ENCODE results near the gene RPP38.

The RPP38 gene

DNA sequence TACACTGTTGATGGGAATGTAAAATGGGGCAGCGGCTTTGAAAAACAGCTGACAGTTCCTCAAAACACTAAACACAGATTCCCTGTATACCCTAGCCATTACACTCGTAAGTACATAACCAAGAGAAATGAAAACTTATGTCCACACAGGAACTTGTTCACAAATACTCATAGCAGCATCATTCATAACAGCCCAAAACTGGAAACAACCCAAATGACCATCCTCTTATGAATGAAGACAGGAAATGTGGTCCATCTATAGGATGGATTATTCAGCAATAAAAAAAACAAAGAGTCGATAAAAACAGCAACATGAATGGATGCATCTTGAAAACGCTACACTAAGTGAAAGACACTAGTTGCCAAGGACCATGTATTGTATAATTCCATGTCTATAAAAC, 47.6 kb downstream of the RPP38 start:
- DNase-seq (ENCODE audit: low read depth, low spot score): peak; percentile 34
- H3K4me3 ChIP-seq (ENCODE audit: low read depth, low read length): no peak overlapping the region
- TF ChIP-seq, protein P1, sequence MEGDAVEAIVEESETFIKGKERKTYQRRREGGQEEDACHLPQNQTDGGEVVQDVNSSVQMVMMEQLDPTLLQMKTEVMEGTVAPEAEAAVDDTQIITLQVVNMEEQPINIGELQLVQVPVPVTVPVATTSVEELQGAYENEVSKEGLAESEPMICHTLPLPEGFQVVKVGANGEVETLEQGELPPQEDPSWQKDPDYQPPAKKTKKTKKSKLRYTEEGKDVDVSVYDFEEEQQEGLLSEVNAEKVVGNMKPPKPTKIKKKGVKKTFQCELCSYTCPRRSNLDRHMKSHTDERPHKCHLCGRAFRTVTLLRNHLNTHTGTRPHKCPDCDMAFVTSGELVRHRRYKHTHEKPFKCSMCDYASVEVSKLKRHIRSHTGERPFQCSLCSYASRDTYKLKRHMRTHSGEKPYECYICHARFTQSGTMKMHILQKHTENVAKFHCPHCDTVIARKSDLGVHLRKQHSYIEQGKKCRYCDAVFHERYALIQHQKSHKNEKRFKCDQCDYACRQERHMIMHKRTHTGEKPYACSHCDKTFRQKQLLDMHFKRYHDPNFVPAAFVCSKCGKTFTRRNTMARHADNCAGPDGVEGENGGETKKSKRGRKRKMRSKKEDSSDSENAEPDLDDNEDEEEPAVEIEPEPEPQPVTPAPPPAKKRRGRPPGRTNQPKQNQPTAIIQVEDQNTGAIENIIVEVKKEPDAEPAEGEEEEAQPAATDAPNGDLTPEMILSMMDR (IDR thresholded peaks at IDR 0.05; ENCODE audit: low read depth, low read length): no peak
- in situ Hi-C loops (cut with HindIII; ENCODE audit: low sequenced_read_pairs): no loop called here

DNA sequence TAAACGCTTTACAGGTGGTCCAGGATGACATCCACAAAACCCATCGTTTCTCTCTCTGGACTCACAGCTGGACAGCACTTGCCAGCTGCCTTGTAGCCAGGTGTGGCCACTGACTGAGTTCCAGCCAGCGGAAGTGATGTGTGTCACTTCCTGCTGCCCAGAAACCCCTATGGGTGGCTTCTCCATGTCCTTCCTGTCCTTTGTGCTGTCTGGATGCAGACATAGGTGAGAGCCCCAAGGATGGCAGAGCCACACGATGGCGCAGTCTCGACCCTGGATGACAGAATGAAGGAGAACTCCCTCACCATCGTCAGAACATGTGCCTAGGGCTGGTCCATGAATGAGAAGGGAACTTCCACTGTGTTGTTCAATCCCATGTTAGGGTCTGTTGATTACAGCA, 49.2 kb downstream of the RPP38 start:
- TF ChIP-seq, protein P1 (IDR thresholded peaks at IDR 0.05; ENCODE audit: low read depth, low read length): no peak
- DNase-seq (ENCODE audit: low read depth, low spot score): no peak
- in situ Hi-C loops (cut with HindIII; ENCODE audit: low sequenced_read_pairs): no loop called here
- H3K4me3 ChIP-seq (ENCODE audit: low read depth, low read length): no peak overlapping the region

- no peak overlapping the region for H3K4me3 ChIP-seq (ENCODE audit: low read depth, low read length)
- in situ Hi-C loops (cut with HindIII; ENCODE audit: low sequenced_read_pairs): no loop called here
- no peak for DNase-seq (ENCODE audit: low read depth, low spot score)
- TF ChIP-seq, protein P1 (IDR thresholded peaks at IDR 0.05; ENCODE audit: low read depth, low read length): no peak
Observed at GRCh38 chr10:15147594-15148392, 50.6 kb downstream of the RPP38 start.

DNA sequence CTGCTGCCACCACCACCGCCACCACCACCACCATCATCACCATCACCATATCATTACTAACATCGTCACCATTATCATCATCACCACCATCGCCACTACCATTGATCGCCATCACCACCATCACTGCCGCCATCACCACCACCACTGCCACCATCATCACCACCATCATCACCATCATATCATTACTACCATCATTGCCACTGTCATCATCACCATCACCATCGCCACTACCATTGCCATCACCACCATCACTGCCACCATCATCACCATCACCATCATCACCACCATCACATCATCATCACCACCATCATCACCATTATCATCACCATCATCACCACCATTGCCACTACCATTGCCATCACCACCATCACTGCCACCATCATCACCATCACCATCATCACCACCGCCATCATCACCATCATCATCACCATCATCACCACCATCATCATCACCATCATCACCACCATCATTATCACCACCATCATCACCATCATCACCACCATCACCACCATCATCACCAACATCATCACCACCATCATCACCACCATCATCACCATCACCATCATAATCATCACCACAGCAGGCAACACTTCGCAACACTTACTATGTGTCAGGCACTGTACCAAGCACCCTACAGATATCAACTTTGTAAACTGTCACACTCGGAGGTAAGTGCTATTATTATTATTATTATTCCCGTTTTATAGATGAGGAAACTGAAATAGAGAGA, 52.1 kb downstream of the RPP38 start:
- TF ChIP-seq, protein P1 (IDR thresholded peaks at IDR 0.05; ENCODE audit: low read depth, low read length): no peak
- H3K4me3 ChIP-seq (ENCODE audit: low read depth, low read length): no peak overlapping the region
- in situ Hi-C loops (cut with HindIII; ENCODE audit: low sequenced_read_pairs): no loop called here

GRCh38 chr10:15150563-15150962, 53.4 kb downstream of the RPP38 start:
- in situ Hi-C loops (cut with HindIII; ENCODE audit: low sequenced_read_pairs): no loop called here
- no peak for DNase-seq (ENCODE audit: low read depth, low spot score)
- no peak overlapping the region for H3K4me3 ChIP-seq (ENCODE audit: low read depth, low read length)
- TF ChIP-seq, protein P1 (IDR thresholded peaks at IDR 0.05; ENCODE audit: low read depth, low read length): no peak

More for the DNA sequence above, 52.1 kb downstream of the RPP38 start:
- no peak for DNase-seq (ENCODE audit: low read depth, low spot score)

DNA sequence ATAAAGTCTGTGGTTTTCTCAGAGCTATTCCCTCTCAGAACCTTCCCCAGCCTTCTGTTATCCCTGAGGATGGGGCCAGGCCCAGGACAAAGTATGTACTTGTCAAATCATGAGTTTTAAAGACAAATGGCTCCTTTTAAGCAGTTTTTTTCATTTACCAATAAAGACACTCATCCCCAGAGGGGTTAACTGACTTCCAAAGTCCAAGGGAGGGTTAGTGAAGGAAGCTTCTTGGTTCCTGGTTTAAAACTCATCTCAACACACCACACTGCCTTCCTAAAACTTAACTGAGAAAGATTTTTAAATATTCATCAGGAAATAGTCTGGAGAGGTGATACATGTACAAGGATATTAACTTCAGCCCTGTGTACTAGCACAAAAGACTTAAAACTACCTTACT, 55.4 kb downstream of the RPP38 start:
- in situ Hi-C loops (cut with HindIII; ENCODE audit: low sequenced_read_pairs): no loop called here
- no peak for DNase-seq (ENCODE audit: low read depth, low spot score)
- no peak overlapping the region for H3K4me3 ChIP-seq (ENCODE audit: low read depth, low read length)
- TF ChIP-seq, protein P1 (IDR thresholded peaks at IDR 0.05; ENCODE audit: low read depth, low read length): no peak

All from astrocyte of the spinal cord (primary cell).